Measurements from ENCODE around the gene FAM180A. TPM values are rescaled to one million over a fixed set of nuclear protein-coding genes. Genes with fewer than 3 reads are reported as not detected.
A peak's percentile ranks its signal among the peaks of the same experiment; 100 is the strongest.
"Not testable (repeated sequence)": the region's sequence is repeated elsewhere in the genome, so short reads cannot be mapped to it uniquely, and the experiment has no call there.

Gene FAM180A
- total RNA-seq, 1 donor from 2014 or later = 6.1 TPM

DNA sequence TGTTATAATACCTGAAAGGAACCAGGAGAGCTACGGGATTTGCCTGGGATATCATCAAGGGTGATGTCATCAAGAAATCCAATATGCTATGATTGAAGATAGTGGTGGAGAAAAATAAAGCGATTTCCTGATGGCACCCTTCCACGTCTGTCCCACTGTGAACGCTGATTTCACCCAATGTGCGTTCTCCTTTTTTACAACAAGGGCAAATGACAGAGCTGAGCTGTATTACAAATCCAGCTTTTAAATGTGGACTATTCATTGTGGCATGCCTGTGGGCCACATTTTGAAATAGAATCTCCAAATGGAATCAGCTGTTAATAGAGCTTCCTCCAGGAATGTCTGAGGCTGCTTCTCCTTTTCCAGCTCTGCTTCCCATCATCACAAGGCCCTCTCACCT lies 43.9 kb downstream of the FAM180A start:
- intact Hi-C loops (cut with DNase I) = no loop called here
- no peak for ATAC-seq
- no peak for DNase-seq (ENCODE audit: missing footprints)

DNA sequence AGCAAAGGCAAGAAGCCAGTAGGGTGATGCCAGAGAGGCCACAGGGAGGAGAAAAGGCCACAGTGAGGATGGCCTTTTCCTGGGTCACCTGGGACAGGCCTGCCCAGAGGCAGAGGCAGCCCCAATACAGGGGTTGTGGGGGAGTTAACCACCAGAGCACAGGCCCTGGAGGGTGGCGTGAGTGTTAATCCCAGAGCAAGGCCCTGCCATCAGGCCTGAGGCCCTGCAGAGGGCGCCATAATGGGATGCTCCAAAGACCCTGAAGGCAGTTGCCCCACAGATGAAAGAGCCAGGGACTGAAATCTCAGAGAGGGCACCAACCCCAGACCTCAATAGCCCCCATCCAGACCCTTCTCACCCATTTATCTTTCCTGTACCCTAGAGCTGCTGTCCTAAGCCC lies 44.5 kb downstream of the FAM180A start:
- intact Hi-C loops (cut with DNase I) = no loop called here

DNA sequence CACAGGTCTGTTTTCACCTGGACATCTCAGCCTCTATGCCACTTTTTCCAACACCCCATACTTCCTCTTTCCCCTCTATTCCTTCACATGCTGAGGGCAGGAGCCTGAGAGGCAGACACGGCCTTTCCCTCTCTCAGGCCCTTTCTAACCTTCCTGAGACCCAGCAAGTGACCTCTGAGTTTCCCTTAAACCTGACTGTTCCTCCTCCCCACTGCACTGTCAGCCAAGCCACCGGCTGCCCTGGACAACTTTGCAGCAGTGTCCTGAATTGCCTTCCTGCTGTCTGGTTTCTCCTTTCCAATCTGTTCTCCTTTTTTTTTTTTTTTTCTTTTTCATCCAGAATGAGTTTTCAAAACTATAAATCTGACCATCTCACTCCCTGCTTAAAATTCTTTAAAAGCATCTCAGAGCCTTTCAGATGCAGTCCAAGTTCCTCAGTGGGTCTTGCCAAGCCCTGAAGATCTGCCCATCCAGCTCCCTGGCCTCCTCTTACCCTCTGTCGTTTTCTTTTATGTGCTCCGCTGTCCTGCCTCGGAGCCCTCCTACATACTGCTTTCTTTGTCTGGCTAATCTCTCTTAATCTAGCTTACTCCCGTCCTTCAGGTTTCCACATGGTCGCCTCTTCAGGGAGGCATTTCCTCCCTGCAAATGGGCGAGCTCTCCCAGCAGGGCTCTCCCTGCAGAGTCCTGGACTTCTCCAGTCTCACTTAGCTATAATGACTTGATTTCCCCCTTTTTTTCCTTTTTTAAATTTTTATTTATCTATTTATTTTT lies 51.1 kb downstream of the FAM180A start:
- no peak for ATAC-seq
- intact Hi-C loops (cut with DNase I) = no loop called here
- DNase-seq (ENCODE audit: missing footprints) = no peak

More for the DNA sequence above, 44.5 kb downstream of the FAM180A start:
- DNase-seq (ENCODE audit: missing footprints) (no peak), ATAC-seq (no peak)

DNA sequence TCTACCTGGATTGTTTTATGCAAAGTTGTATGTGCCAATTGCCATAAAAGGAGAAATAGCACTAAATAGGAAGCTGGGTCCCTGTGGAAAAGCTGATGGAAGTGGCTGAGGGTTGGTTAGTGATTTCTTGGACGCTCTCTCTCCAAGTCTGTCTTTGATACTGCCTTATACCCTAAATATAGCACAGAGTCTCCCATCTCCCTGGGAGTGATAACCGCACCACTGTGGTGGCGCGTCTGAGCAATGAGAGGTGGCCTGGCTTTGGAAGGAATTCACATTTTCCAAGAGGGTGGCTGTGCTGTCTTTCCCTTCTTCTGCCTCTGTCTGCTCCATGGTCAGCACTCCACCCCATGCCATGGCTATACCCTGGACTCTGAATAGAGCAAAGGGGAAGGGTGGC lies 55.1 kb downstream of the FAM180A start:
- DNase-seq (ENCODE audit: missing footprints) (no peak), ATAC-seq (peak; percentile 79)
- intact Hi-C loops (cut with DNase I) = no loop called here

DNA sequence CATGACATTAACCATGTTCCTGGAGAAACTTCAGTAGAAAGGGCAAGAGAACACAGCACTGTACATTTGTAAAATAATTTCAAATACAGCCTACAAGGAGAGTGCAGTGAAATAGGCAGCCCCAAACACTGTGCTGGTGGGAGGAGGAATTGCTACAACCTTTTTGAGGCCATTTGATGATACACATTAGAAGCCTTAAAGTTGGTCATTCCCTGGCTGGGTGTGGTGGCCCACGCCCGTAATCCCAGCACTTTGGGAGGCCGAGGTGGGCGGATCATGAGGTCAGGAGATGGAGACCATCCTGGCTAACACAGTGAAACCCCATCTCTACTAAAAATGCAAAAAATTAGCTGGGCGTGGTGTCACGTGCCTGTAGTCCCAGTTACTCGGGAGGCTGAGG lies 56.0 kb downstream of the FAM180A start:
- ATAC-seq; DNase-seq (ENCODE audit: missing footprints); intact Hi-C loops (cut with DNase I): not testable (repeated sequence)

DNA sequence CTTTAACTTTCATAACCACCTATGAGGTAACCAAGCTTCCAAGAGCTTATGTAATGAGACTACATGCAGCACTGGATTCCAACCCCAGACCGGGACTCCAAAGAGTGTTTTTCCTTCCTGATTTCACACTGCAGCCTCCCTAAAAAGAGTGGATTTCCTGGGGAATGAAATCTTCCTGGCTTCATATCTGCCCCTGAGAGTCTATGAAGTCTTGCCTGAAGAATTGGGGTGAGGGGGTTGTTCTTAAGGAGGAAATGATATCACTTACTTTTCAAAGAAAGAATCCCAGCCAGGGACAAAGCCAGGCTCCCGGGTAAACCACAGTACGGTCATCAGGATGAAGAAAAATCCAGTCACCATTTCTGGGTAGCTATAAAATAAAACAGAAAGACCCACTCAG lies 56.6 kb downstream of the FAM180A start:
- intact Hi-C loops (cut with DNase I) = no loop called here
- ATAC-seq (no peak), DNase-seq (ENCODE audit: missing footprints) (no peak)

DNA sequence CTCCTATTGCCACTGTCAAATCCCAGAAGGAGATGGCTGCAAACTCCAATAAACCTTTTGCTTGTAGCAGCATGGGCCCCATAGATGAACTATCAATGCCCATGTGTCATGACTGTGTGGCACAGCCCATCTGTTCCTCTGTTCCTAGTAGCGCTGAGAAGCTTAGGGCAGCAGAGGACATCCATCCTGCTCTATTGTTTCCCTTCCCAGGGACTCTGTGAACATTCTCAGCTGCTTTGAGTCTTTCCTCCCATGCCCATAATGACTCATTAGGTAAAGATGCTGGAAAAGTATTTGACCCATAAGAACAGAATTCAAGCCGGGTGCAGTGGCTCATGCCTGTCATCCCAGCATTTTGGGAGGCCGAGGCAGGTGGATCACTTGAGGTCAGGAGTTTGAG lies 58.0 kb downstream of the FAM180A start:
- intact Hi-C loops (cut with DNase I) = no loop called here
- DNase-seq (ENCODE audit: missing footprints) (no peak), ATAC-seq (no peak)

DNA sequence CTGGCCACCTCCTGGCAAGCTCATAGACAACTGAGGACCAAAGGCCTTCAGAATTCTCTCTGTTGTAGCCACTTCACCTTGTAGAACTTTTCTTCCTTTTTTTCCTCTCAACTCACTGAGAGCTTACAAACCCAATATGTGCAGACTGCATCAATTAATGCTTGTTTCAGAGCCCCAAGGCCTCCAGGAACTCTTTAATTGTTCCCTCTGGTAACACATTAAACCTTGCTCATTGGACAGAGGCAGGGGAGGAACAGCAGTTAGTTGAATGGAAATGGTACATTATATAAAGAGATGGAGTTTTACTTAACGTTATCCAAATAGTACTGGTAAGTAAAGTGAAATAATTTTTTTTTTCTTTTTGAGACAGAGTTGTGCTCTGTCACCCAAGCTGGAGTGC lies 61.1 kb downstream of the FAM180A start:
- ATAC-seq = no peak
- intact Hi-C loops (cut with DNase I) = no loop called here
- no peak for DNase-seq (ENCODE audit: missing footprints)

DNA sequence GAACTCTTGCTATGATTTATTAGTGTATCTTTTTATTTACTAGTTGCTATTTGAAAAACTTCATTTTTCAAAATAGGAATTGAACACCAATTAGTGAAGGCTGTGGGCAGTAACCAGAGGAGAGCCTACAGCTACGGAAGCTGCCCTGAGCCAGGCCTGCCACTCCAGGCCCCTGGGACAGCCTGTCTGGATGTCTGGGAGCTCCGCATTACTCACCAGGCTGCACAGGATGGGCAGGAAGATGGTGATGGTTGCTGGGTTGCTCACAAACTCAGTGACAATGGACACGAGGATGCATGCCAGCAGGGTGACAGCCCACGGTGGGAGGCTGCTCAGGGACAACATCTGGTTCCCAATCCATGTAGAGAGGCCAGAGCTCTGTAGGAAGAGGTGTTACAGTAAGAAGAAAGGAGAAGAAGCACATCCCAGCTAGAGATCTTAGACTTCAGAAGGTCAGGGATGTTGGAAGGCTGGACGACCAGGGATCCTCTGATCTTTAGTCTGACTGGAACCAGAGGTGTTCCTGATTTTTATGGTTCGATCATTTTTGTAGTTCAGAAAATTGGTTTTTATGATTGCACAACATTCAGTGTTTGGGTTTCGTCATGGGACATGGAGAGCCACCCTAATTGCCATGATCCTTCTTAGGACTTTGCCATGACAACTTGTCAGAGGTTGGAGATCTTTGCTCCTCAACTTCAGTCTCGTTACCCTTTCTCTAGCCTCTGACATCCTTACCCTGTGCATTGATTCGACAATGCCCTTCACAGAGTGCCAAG lies 63.1 kb downstream of the FAM180A start:
- no peak for DNase-seq (ENCODE audit: missing footprints)
- intact Hi-C loops (cut with DNase I) = no loop called here
- no peak for ATAC-seq

DNA sequence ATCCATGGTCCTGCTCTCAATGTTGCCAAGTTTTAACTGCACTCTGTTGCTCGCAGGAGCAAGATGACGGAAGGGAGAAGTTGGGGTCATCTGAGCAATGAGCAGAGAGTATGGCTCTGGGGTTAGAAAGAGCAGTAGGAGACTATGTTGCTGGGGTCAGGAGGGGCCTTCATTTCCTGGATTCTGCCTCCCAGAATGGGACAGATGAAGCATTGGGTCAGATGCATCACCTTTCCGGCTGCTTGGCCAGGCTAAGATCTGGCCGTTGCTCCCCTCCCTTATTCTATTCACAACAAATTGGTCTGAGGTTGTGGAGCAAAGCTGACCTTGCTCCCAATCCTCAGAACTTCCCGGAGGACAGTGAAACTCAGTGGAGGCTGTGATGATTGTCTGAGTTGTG lies 63.9 kb downstream of the FAM180A start:
- DNase-seq (ENCODE audit: missing footprints) (no peak), ATAC-seq (no peak)
- intact Hi-C loops (cut with DNase I) = no loop called here

DNA sequence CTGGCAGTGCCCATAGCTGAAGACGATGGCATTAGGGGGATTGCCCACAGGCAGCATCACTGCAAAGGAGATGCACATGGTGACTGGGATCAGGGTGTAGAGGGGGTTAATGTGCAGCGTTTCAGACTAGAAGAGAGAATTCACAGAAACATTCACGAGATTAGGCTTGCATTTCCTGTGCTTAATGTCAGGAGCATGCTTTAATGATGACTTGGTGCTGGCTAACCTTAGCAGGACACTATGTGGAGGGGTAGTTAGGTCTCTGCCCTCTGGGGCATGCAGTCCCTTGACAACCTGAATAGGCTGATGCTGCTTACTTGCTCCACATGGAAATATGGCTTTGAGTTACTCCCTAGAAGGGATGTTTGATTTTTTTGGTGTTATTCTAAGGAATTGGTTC lies 64.5 kb downstream of the FAM180A start:
- ATAC-seq (no peak), DNase-seq (ENCODE audit: missing footprints) (no peak)
- intact Hi-C loops (cut with DNase I) = no loop called here

DNA sequence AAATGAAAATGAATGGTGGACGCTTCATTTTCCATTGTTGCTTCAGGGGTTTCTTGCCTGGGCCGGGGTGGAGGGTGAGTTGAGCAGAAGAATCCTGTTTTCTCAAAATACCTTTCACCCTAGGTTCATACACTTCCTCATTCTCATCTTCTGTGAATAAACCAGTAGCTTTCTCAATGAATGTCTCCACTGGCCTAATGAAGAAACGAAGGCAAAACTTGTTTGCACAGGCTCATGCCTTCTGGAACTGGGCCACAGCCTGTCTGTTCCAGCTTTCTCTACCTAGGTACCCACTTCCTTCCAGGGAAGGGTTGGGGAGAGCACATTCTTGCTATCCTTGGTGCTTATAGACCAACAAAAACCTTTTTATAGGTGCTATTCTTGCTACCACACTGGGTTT lies 65.0 kb downstream of the FAM180A start:
- DNase-seq (ENCODE audit: missing footprints) (no peak), ATAC-seq (no peak)
- intact Hi-C loops (cut with DNase I) = loop anchor here (2.0 kb wide), 1 partner anchor 65 kb away; the partner anchor contains the start of gene FAM180A

DNA sequence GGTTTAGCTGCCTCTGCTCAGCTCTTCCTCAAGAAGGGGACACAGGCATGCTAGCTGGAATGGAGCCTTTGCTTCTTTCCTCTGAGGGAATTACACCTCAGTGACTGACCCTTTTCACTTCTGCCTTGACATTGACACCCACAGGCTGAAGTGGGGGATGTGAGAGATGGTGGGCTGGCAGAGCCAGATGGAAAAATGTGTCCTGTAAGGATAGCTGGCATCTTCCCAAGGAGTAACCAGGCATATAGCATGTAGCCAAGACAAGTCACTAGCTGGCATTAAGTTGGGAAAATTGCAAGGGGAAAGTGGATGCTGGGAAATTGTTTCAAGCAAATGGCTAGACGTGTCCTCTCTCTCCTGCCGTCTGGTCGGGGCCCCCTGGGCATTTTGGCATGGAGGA lies 66.4 kb downstream of the FAM180A start:
- ATAC-seq = peak; percentile 33
- DNase-seq (ENCODE audit: missing footprints) = no peak

DNA sequence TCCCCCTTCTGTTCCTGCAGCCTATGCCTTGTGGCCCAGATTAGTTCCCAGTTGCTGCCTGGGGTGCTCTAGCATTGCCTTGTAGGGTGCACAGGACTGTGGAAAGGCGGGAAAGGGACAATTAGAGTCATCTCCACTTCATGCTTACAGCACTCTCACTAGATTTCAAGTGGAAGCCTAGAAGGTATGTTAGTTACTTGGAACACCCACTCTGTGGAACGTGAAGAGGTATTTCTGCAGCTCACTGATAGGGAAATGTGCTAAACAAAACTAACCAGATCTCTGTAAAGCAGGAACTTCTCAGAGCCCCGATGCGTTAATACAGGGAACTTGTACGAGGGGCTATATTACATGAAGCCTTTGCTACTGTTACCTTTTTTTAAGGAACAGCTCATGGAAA lies 66.9 kb downstream of the FAM180A start:
- no peak for DNase-seq (ENCODE audit: missing footprints)
- ATAC-seq = peak; percentile 43
- intact Hi-C loops (cut with DNase I) = loop anchor here (2.0 kb wide), 1 partner anchor 67 kb away; the partner anchor contains the start of gene FAM180A

More for the DNA sequence above, 66.4 kb downstream of the FAM180A start:
- intact Hi-C loops (cut with DNase I) = loop anchor here (2.0 kb wide), 1 partner anchor 67 kb away; the partner anchor contains the start of gene FAM180A

Other genes with a start within 250 kb of the FAM180A start
- gene CNOT4, start 238.7 kb downstream of the FAM180A start, total RNA-seq = 26.6 TPM
- 14.5 TPM for gene NUP205, start 190.9 kb downstream of the FAM180A start, total RNA-seq
- 27.4 TPM for gene STMP1, start 86.3 kb downstream of the FAM180A start, total RNA-seq
- not detected for gene SLC13A4, start 20.6 kb downstream of the FAM180A start, total RNA-seq
- 72.9 TPM for gene MTPN, start 228.5 kb upstream of the FAM180A start, total RNA-seq